Adrenal gland (tissue), 12 donors: ENCODE results near the gene ABCB11. TPM values are rescaled to one million over a fixed set of nuclear protein-coding genes. Genes with fewer than 3 reads are reported as not detected.

Experiments
- DNase-seq, 7 donors: peaks; one replicate each; pipeline ENCODE4 v3.0.0-alpha.2; 2019 to 2020
- H3K27ac ChIP-seq, 5 donors: fragments of 200-600 bp; sonication (generic) in 4 of 5; 1 replicate in 3 of 5; 2 replicates in 2 of 5; pipeline versions ENCODE4 v1.5.1 to v1.8.0; 2016 to 2020; ENCODE audit warnings: mild to moderate bottlenecking in 1 of 5
- H3K27me3 ChIP-seq: fragments of 200-600 bp; 2 replicates; pipeline ENCODE4 v1.8.0; 2021
- H3K36me3 ChIP-seq, 2 donors: fragments of 200-600 bp; replicated peaks in 1 of 2; 1 replicate in 1 of 2; 2 replicates in 1 of 2; pipeline versions ENCODE4 v1.5.1 to v1.8.0; 2018 to 2022
- H3K4me1 ChIP-seq, 2 donors: fragments of 200-600 bp; replicated peaks in 1 of 2; 1 replicate in 1 of 2; 2 replicates in 1 of 2; pipeline versions ENCODE4 v1.5.1 to v1.8.0; 2018 to 2021
- H3K4me3 ChIP-seq, 4 donors: fragments of 200-600 bp; sonication (generic) in 3 of 4; one replicate each; pipeline ENCODE4 v1.5.1; 2016 to 2018
- H3K9me3 ChIP-seq, 3 donors: fragments of 200-600 bp; sonication (generic) in 1 of 3; replicated peaks in 1 of 3; 1 replicate in 2 of 3; 2 replicates in 1 of 3; pipeline versions ENCODE4 v1.5.1 to v1.8.0; 2016 to 2021
- POLR2A ChIP-seq, 2 donors: fragments of 450-650 bp; IDR thresholded peaks; one replicate each; pipeline ENCODE4 v1.6.1; 2017; ENCODE audit warnings: antibody characterized with exemption in 2 of 2, mild to moderate bottlenecking in 2 of 2, moderate library complexity in 1 of 2
- WGBS, 4 donors: extraction: QIAGEN DNeasy Blood & Tissue Kit in 2 of 4; methylation state at CpG; one replicate each; pipeline versions ENCODE4 v1.1.5 to v1.1.7; 2013 to 2017; 5-methylcytosine and 5-hydroxymethylcytosine counted together
- intact Hi-C, 2 donors: fragments of 100-400 bp; cut with DNase I; formaldehyde crosslinking; loops; one replicate each; pipeline versions ENCODE4 v1.14.1 to v1.15.0; 2022 to 2023
- polyA plus RNA-seq, 3 donors: library from polyadenylated mRNA; stranded (reverse); fragments of 200-250 nt in 2 of 3; fragments of 350-450 nt in 1 of 3; fragmentation: Illumina TruSeq in 1 of 3; extraction: RNeasy Lipid Tissue Mini Kit (QIAGEN cat#74804) in 1 of 3; gene quantifications; one replicate each; pipeline ENCODE4 v1.2.3, GENCODE V29; 2013 to 2014
- total RNA-seq, 9 donors: library from RNA; depleted of rRNA in 4 of 9; stranded (reverse); fragments of >200 nt in 4 of 9; fragments of 120-200 nt in 1 of 9; fragmentation: NEBNext Ultra II Directional in 1 of 9; extraction: Animal tissue kit (Norgen Biotek cat#: 25700) in 1 of 9; gene quantifications; one replicate each; pipeline versions ENCODE4 v1.1.0 to v1.2.4, GENCODE V29; 2013 to 2023
- TF ChIP-seq, protein P1 (sequence below), 6 experiments: fragments of 450-650 bp in 4 of 6; fragments of 200-600 bp in 2 of 6; sonication (generic) in 1 of 6; IDR thresholded peaks; 1 replicate in 5 of 6; 2 replicates in 1 of 6; pipeline versions ENCODE4 v1.5.1 to v1.8.0; 2016 to 2021; ENCODE audit warnings: antibody characterized with exemption in 6 of 6, mild to moderate bottlenecking in 2 of 6, moderate library complexity in 1 of 6
- donor health status: healthy with polysubstance abuse.
- donor health status: Bipolar disorder and iron deficiency.
- donor health status: DM: yes; HTN: yes; CAD: no.
- donor health status: DM: no; HTN: no; CAD: no.
- donor health status: DM: no; HTN: no; CAD: no.
- donor health status: DM: yes; HTN: yes; CAD: no.

Gene ABCB11
- total and polyA plus RNA-seq, 12 donors = 0.05 to 1.4 (median 0.31) TPM; not detected in 7

DNA sequence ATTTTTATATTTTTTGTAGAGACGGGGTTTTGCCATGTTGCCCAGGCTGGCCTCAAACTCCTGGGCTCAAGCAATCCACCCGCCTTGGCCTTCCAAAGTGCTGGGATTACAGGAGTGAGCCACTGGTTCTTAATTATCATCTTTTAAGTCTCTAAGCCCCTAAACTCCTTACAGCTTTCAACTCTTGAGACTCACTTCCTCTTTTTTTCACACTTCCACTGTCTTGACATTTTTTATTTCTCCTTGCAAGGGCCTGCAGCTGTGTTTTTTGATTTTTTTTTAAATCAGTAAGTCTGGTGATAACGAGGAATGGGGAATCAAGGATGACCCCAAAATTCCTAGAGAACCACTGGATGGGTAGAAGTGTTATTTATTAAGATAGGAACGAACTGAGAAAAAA is 8.6 kb upstream of the ABCB11 start:
- intact Hi-C loops = no loop called here
- no peaks in the 10 kb centered on the region for H3K36me3 ChIP-seq

DNA sequence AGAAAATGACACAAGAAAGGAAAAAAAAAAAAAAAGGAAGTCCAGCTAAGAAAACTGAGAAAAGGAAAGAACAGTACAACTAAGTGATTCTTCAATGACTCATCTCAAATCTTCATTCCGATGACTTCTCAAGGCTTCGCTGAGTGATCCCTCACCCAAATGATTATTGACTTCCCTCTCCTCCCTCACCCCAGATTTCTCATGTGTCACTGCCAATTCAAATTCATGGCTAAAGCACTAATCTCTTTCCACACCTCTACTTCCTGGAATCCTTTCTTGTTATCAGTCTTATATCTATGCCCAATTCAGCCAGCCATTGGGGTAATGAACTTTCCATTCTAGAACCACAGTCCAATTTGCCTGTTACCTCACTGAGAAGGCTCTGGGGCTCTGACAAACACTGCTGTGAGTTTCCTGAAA is 7.2 kb upstream of the ABCB11 start:
- peaks cover 3% of the 10 kb centered on the region for H3K27me3 ChIP-seq
- peaks cover 0 to 4% (median 0%) of the 10 kb centered on the region in 3 donors for H3K9me3 ChIP-seq
- TF ChIP-seq, protein P1, sequence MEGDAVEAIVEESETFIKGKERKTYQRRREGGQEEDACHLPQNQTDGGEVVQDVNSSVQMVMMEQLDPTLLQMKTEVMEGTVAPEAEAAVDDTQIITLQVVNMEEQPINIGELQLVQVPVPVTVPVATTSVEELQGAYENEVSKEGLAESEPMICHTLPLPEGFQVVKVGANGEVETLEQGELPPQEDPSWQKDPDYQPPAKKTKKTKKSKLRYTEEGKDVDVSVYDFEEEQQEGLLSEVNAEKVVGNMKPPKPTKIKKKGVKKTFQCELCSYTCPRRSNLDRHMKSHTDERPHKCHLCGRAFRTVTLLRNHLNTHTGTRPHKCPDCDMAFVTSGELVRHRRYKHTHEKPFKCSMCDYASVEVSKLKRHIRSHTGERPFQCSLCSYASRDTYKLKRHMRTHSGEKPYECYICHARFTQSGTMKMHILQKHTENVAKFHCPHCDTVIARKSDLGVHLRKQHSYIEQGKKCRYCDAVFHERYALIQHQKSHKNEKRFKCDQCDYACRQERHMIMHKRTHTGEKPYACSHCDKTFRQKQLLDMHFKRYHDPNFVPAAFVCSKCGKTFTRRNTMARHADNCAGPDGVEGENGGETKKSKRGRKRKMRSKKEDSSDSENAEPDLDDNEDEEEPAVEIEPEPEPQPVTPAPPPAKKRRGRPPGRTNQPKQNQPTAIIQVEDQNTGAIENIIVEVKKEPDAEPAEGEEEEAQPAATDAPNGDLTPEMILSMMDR (IDR thresholded peaks at IDR 0.05) = no peak
- no peak overlapping the region for H3K27ac ChIP-seq
- intact Hi-C loops = no loop called here
- 41 to 54% (median 45%) methylated on average over 2 of the region's 2 CpGs for WGBS, 4 donors
- no peaks in the 10 kb centered on the region for H3K36me3 ChIP-seq
- peak in 1 of 7 donors; percentile 10 for DNase-seq
- no peaks in the 10 kb centered on the region for H3K4me1 ChIP-seq
- no peak overlapping the region for H3K4me3 ChIP-seq

More for the DNA sequence above, 8.6 kb upstream of the ABCB11 start:
- Histone ChIP-seq H3K4me3 (no peak overlapping the region), H3K27ac (no peak overlapping the region), H3K9me3 (peaks cover 0 to 4% (median 0%) of the 10 kb centered on the region in 3 donors), H3K27me3 (peaks cover 3% of the 10 kb centered on the region), H3K4me1 (no peaks in the 10 kb centered on the region)
- 70 to 82% (median 73%) methylated on average over 4 of the region's 4 CpGs for WGBS, 4 donors
- TF ChIP-seq POLR2A (IDR thresholded peaks at IDR 0.05) = no peak
- DNase-seq = no peak

DNA sequence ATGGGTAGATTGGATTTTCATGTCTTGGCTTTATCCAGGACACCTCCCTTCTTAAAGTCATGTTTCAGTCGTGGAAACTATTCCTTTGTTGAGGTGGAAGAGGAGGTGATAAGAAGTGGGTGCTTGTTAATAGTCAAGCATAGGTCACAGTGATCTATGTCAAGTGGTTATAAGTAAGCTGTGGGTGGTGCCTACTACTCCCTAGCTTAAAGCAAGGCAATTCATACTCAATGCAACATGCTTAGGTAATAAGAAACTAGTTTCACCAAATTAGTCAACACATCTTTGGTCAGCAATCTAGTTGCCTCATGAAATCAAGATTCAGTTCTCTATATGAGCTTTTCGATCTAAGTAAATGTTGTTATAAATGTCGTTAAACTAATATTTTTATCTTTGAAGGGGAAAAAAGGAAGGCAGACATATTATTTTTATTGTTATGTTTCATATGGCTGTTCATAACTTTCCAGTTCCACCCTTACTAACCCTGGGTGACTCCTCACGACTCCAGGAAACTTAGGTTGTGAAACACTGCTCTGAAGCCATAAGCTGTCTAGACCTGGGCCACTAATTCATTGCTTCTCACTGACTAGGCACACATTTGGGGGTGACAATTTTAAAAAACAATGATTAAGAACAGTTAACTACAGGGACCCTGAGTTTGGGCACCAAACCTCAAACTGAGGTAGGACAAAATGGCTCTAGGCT is 5.8 kb upstream of the ABCB11 start:
- no peak overlapping the region for H3K27ac ChIP-seq
- no peaks in the 10 kb centered on the region for H3K27me3 ChIP-seq
- H3K4me3 ChIP-seq = no peak overlapping the region
- H3K4me1 ChIP-seq = no peaks in the 10 kb centered on the region
- intact Hi-C loops = no loop called here
- H3K9me3 ChIP-seq = no peaks in the 10 kb centered on the region
- no peaks in the 10 kb centered on the region for H3K36me3 ChIP-seq
- TF ChIP-seq POLR2A (IDR thresholded peaks at IDR 0.05) = no peak
- TF ChIP-seq, protein P1 (IDR thresholded peaks at IDR 0.05) = no peak
- DNase-seq = no peak
- 62 to 72% (median 67%) methylated on average over 4 of the region's 4 CpGs for WGBS, 4 donors

DNA sequence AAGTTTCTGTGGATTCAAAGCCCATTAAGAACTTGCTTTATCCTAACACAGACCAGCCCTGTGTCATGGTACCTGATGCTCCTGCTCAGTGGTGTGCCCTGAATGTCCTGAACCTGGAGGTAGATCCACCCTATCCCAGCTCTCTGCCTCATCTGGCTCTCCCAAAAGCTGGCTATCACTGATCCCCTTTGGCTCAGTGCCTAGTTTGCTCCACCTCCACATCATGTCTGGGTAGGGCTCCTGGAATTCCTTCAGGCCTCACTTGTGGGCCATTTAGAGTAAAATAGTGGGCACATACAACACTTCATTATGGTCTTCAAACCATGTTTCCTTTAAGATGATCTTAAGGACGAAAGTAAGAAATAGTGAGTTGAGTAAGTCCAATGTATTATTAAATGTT is 4.8 kb upstream of the ABCB11 start:
- no peaks in the 10 kb centered on the region for H3K9me3 ChIP-seq
- intact Hi-C loops = no loop called here
- 68 to 85% (median 73%) methylated on average over 1 of the region's 1 CpG for WGBS, 4 donors
- no peak overlapping the region for H3K4me3 ChIP-seq
- H3K36me3 ChIP-seq = no peaks in the 10 kb centered on the region
- no peak for TF ChIP-seq POLR2A (IDR thresholded peaks at IDR 0.05)
- TF ChIP-seq, protein P1 (IDR thresholded peaks at IDR 0.05) = no peak
- no peaks in the 10 kb centered on the region for H3K27me3 ChIP-seq
- no peaks in the 10 kb centered on the region for H3K4me1 ChIP-seq
- no peak overlapping the region for H3K27ac ChIP-seq
- no peak for DNase-seq

DNA sequence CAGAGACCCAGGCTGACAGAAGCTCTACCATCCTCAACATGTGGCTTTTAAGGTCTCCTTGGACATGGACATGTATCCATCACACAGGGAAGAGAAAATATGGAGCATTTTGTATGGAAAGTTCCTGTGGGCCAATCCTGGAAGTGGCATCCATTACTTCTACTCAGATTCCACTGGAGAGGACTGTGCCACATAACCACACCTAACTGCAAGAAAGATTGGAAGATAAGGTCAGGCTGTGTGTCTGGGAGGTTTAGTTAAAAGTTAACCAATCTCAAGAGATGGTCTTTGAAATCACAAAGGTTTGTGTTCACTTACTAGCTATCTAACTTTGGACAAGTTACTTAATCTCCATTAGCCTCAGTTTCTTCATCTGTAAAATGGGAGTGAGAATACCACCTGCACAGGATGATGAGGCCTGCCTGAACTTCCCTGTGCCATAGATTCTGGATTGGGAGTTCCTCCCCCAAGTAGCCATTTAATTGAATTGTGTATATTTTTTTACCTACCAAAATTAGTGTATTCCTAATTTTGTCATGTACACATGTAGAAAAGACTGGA is 3.9 kb upstream of the ABCB11 start:
- Histone ChIP-seq H3K27me3 (no peaks in the 10 kb centered on the region), H3K27ac (no peak overlapping the region), H3K9me3 (no peaks in the 10 kb centered on the region), H3K4me1 (no peaks in the 10 kb centered on the region), H3K4me3 (no peak overlapping the region), H3K36me3 (no peaks in the 10 kb centered on the region)
- DNase-seq = no peak
- intact Hi-C loops = no loop called here
- TF ChIP-seq, protein P1 (IDR thresholded peaks at IDR 0.05) = no peak
- no peak for TF ChIP-seq POLR2A (IDR thresholded peaks at IDR 0.05)
